BJ (cell line): ENCODE measurements around the gene OTX1. TPM values are rescaled to one million over a fixed set of nuclear protein-coding genes. Genes with fewer than 3 reads are reported as not detected.
"Not testable (repeated sequence)": the region's sequence is repeated elsewhere in the genome, so short reads cannot be mapped to it uniquely, and the experiment has no call there.

ENCODE experiments used
- CTCF ChIA-PET: fragments of 350-600 bp; formaldehyde crosslinking; extraction: SDS; loops from one replicate; lab custom pipeline; 2021; ENCODE audit warnings: antibody characterized with exemption, inconsistent platforms; lab: Yijun Ruan, JAX
- POLR2A ChIA-PET: fragments of 300-600 bp; sonication (Branson Sonifier 250); formaldehyde crosslinking; extraction: SDS; loops from one replicate; lab custom pipeline; 2021; ENCODE audit warnings: antibody characterized with exemption; lab: Charles Lee
- DNase-seq: peaks from one replicate; pipeline ENCODE4 v3.0.0-alpha.2; 2011; ENCODE audit warnings: low read depth
- H3K27me3 ChIP-seq: 2 replicates; pipeline ENCODE4 v1.6.0; 2011; ENCODE audit warnings: low read length; ENCODE audit not compliant: control insufficient read depth, insufficient read depth
- H3K36me3 ChIP-seq: 2 replicates; pipeline ENCODE4 v1.5.1; 2011; ENCODE audit warnings: low read length; ENCODE audit not compliant: control insufficient read depth, insufficient read depth
- H3K4me3 ChIP-seq: 2 replicates; pipeline ENCODE4 v1.5.1; 2011; ENCODE audit warnings: low read depth, mild to moderate bottlenecking, control low read depth, low read length
- polyA plus RNA-seq: library from polyadenylated mRNA; depleted of rRNA; stranded (reverse); fragments of >200 nt; gene quantifications from 2 replicates; pipeline ENCODE4 v1.2.3, GENCODE V29; 2011
- TF ChIP-seq, protein P1 (sequence below): IDR thresholded peaks from 2 replicates; pipeline ENCODE4 v1.5.1; 2011; ENCODE audit warnings: low read depth, mild to moderate bottlenecking, control low read depth, inconsistent platforms, low read length, moderate library complexity; ENCODE audit not compliant: insufficient read depth

OTX1 gene
- polyA plus RNA-seq, 1 experiment, result not detected

DNA sequence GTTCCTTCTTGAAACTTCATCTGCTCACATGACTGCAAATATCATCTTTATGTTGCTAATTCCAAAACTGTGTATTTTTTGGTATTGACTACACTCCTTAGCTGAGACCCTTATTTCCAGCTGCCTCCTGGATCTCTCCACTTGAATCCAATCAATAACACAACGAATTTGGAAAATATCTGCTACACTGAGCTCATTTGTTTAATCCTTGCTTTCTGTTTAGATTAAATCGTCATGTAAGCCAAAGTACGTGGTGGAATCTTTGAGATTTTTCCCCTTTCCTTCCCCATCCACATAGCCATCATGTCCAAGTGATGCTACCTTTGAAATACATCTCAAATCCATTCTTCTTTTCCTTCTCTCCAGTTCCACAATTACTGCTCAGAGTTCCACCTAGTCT lies 15.6 kb downstream of the OTX1 start:
- Histone ChIP-seq H3K4me3 (no peak overlapping the region), H3K36me3 (no peaks in the 10 kb centered on the region), H3K27me3 (peaks cover 17% of the 10 kb centered on the region)
- TF ChIP-seq, protein P1, sequence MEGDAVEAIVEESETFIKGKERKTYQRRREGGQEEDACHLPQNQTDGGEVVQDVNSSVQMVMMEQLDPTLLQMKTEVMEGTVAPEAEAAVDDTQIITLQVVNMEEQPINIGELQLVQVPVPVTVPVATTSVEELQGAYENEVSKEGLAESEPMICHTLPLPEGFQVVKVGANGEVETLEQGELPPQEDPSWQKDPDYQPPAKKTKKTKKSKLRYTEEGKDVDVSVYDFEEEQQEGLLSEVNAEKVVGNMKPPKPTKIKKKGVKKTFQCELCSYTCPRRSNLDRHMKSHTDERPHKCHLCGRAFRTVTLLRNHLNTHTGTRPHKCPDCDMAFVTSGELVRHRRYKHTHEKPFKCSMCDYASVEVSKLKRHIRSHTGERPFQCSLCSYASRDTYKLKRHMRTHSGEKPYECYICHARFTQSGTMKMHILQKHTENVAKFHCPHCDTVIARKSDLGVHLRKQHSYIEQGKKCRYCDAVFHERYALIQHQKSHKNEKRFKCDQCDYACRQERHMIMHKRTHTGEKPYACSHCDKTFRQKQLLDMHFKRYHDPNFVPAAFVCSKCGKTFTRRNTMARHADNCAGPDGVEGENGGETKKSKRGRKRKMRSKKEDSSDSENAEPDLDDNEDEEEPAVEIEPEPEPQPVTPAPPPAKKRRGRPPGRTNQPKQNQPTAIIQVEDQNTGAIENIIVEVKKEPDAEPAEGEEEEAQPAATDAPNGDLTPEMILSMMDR, result no peak
- no peak for DNase-seq
- ChIA-PET POLR2A (no interaction called here), CTCF (interaction anchor here (0.8 kb wide), 1 partner anchor 423 kb away, joined by 3 read pairs; no protein-coding TSS in a partner anchor)

DNA sequence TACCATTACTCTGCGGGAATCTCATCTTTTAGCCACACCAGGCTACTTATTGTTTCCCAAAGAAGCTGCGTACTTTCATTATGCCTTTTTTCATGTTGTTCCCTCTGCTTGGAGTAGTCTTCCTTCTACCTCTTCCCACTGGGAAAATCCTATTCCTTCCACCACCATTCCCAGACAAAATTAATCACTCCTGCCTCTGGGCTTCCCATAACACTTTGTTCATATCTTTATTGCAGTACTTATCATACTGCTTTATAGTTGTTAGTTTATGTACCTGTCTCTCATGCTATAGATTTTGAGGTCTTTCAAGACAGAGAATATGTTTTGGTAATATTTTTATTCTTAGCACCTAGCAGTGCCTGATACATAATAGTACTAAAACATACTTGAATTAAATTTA lies 16.2 kb downstream of the OTX1 start:
- TF ChIP-seq, protein P1, result no peak
- Histone ChIP-seq H3K4me3 (no peak overlapping the region), H3K27me3 (peaks cover 15% of the 10 kb centered on the region), H3K36me3 (no peaks in the 10 kb centered on the region)
- POLR2A ChIA-PET, result no interaction called here
- DNase-seq, result no peak
- CTCF ChIA-PET, result interaction anchor here (0.8 kb wide), 1 partner anchor 422 kb away, joined by 3 read pairs; no protein-coding TSS in a partner anchor

DNA sequence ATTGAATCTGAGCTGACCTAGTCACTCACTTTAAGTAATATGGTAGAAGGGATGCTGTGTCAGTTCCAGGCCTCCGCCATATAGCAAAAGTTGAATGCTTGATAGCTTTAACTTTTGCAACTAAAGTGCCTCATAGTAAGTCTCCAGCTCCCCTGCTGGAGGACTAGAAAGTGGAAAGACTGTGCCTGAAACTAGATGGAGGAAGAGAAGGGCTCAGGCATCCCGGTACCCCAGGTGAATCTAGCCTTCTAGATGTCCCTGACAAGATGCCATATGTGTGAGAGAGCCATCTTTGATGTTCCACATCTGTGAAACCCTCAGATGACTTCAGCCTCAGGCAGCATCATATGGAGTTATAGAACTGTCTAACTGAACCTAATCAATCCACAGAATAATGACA lies 21.0 kb downstream of the OTX1 start:
- no peak for DNase-seq
- no peaks in the 10 kb centered on the region for H3K36me3 ChIP-seq
- CTCF ChIA-PET, result no interaction called here
- H3K4me3 ChIP-seq, result no peak overlapping the region
- peaks cover 8% of the 10 kb centered on the region for H3K27me3 ChIP-seq
- TF ChIP-seq, protein P1, result no peak
- POLR2A ChIA-PET, result no interaction called here

DNA sequence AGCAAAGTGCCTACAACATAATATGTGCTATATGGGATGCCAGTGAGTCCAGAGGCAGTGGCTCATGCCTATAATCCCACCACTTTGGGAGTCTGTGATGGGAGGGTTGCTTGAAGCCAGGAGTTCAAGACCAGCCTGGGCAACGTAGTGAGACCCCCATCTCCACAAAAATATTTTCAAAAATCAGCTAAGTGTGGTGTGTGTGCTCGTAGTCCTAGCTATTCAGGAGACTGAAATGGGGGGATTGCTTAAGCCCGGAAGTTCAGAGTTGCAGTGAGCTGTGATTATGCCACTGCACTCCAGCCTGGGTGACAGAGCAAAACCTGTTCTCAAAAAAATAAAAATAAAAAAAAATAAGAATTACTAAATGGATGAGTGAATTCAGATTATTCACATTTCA lies 23.4 kb downstream of the OTX1 start:
- Histone ChIP-seq H3K36me3 (no peaks in the 10 kb centered on the region), H3K27me3 (peaks cover 5% of the 10 kb centered on the region; the same call in 1 of the 2 replicates), H3K4me3 (no peak overlapping the region)
- TF ChIP-seq, protein P1, result no peak
- ChIA-PET POLR2A (no interaction called here), CTCF (no interaction called here)
- no peak for DNase-seq

DNA sequence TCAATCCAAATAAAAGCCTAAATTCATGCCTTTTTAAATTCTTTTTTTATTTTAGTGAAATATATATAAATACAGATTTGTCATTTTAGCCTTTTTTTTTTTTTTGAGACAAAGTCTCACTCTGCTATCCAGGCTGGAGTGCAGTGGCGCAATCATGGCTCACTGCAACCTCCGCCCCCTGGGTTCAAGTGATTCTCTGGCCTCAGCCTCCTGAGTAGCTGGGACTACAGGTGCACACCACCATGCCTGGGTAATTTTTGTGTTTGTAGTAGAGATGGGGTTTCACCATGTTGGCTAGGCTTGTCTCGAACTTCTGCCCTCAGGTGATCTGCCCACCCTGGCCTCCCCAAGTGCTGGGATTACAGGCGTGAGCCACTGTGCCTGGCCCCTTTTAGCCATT lies 23.8 kb downstream of the OTX1 start:
- DNase-seq, POLR2A ChIA-PET, H3K36me3 ChIP-seq, CTCF ChIA-PET, H3K27me3 ChIP-seq, H3K4me3 ChIP-seq: not testable (repeated sequence)

DNA sequence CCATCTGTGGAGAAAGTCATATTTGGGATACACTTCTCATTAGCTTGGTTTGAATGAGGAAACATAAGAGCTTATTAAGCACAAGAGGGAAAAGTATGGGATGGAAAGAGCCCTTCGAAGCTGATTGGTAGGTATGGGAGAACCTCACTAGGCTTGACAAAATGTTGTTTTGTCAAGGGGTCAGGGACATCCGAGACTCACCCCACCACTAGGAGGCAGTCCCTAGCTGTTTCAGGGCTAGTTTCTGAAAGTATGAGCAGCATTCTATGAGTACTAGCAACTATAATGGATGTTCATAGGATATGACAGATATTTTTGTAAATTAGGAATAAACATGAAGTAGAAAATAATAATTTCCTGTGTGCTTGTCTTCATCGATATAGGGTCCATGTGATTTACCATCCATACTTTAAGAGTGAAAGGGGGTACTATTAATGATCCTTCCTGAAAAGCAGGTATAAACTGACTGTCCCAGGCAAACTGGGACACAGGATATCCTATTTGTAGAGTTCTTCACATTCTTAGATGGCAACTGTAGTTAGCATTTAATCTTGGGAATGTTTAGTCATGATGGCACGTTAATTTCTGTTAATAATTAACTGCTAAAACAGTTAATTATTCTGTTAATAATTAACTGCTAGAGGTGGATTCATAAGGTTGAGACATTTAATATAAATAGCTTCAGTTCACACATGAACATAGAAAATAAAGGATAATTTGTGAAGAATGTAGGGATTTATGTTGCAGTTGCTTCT lies 28.4 kb downstream of the OTX1 start:
- ChIA-PET POLR2A (no interaction called here), CTCF (interaction anchor here (1.5 kb wide), 1 partner anchor 10 kb away, joined by 4 read pairs; no protein-coding TSS in a partner anchor)
- no peaks in the 10 kb centered on the region for H3K27me3 ChIP-seq
- H3K36me3 ChIP-seq, result no peaks in the 10 kb centered on the region
- DNase-seq, result no peak
- no peak overlapping the region for H3K4me3 ChIP-seq
- TF ChIP-seq, protein P1, result peak; percentile 49
